Measurements from ENCODE around the gene PLA2R1. TPM values are rescaled to one million over a fixed set of nuclear protein-coding genes. Genes with fewer than 3 reads are reported as not detected.

PLA2R1 gene
- polyA plus RNA-seq, 3 donors: not detected

GRCh38 chr2:160085662-160086061 lies 23.2 kb upstream of the PLA2R1 start:
- no peaks in the 10 kb centered on the region for H3K79me2 ChIP-seq (ENCODE audit: insufficient read depth, low read length)
- H3K36me3 ChIP-seq (replicated peaks in 1 of 2; ENCODE audit: control insufficient read depth in 1 of 2, insufficient read depth in 2 of 2, low read length in 2 of 2): peaks cover 0 to 6% of the 10 kb centered on the region in 2 donors
- Mint-ChIP-seq H3K27ac (no peak overlapping the region), H3K27me3 (ENCODE audit: low read depth in 3 of 3) (no peaks in the 10 kb centered on the region), H3K36me3 (no peaks in the 10 kb centered on the region), H3K4me3 (no peak overlapping the region), H3K9me3 (peaks cover 40 to 72% (median 65%) of the 10 kb centered on the region in 7 donors), H3K4me1 (no peaks in the 10 kb centered on the region)
- H2AFZ ChIP-seq (ENCODE audit: insufficient read depth, low read depth, low read length, poor library complexity, severe bottlenecking): no peak overlapping the region
- WGBS (ENCODE audit: insufficient coverage): no CpG with 5 or more reads among the region's 3 CpGs
- intact Hi-C loops (cut with micrococcal nuclease): no loop called here
- no peak overlapping the region for H3K4me3 ChIP-seq (replicated peaks in 1 of 3; ENCODE audit: low read depth in 2 of 3, low read length in 3 of 3)
- TF ChIP-seq, protein P1, sequence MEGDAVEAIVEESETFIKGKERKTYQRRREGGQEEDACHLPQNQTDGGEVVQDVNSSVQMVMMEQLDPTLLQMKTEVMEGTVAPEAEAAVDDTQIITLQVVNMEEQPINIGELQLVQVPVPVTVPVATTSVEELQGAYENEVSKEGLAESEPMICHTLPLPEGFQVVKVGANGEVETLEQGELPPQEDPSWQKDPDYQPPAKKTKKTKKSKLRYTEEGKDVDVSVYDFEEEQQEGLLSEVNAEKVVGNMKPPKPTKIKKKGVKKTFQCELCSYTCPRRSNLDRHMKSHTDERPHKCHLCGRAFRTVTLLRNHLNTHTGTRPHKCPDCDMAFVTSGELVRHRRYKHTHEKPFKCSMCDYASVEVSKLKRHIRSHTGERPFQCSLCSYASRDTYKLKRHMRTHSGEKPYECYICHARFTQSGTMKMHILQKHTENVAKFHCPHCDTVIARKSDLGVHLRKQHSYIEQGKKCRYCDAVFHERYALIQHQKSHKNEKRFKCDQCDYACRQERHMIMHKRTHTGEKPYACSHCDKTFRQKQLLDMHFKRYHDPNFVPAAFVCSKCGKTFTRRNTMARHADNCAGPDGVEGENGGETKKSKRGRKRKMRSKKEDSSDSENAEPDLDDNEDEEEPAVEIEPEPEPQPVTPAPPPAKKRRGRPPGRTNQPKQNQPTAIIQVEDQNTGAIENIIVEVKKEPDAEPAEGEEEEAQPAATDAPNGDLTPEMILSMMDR (IDR thresholded peaks at IDR 0.05): peak; percentile 34
- no peak overlapping the region for H3K27ac ChIP-seq (ENCODE audit: low read depth in 1 of 2, low read length in 2 of 2)
- H3K4me1 ChIP-seq (ENCODE audit: control insufficient read depth in 1 of 2, insufficient read depth in 2 of 2, low read length in 2 of 2): no peaks in the 10 kb centered on the region
- H3K27me3 ChIP-seq (ENCODE audit: control insufficient read depth in 2 of 2, insufficient read depth in 2 of 2, low read length in 2 of 2): no peaks in the 10 kb centered on the region
- DNase-seq: no peak
- no peak overlapping the region for H3K9ac ChIP-seq (ENCODE audit: insufficient read depth, low read length, poor library complexity, severe bottlenecking)
- H3K9me3 ChIP-seq (replicated peaks in 1 of 2; ENCODE audit: control insufficient read depth in 1 of 2, insufficient read depth in 1 of 2, low read length in 2 of 2): peaks cover 64 to 67% of the 10 kb centered on the region in 2 donors
- H4K20me1 ChIP-seq (ENCODE audit: insufficient read depth, low read length): no peaks in the 10 kb centered on the region
- H3K4me2 ChIP-seq (replicated peaks; ENCODE audit: extremely low read depth, low read length, poor library complexity, severe bottlenecking): no peak overlapping the region

DNA sequence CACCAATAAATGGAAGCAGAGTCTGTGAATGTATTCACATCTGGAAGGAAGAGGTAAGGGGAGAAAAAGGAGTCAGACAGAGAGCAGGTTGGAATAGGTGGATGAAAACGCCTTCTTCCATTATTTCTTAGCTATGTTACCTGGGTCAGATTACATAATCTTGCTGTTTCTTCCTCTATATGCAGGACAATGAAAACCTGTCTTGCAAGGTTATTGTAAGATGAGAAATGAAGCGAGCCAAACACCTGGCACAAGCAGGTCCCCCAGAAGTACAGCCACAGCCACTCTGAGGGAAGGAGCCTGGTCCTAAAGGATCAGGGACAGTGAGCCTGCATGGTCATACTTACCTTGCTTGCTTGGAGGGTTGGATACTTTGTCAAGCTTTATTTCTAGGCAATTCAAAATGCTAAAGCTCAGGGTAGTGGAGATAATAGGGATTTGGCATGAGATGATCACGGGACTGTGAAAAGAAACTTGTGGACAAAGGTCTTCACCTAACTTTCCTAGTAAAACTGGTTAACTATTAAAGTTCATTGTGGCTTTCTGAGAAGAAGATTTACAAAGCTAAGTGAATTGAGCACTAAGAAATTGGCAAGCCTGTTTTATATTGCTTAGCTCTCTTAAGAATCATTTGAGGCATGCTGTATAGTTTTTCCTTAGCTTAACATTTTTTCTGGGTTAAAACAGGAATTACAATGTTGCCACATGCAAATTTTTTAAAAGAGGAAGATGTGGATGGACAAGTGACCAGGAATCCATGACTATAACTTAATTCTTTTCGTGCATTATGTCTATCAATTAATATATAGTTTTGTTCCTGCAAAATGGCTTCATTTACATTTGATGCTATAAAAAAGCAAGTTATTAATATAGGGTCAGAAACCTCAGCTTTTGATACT lies 15.7 kb upstream of the PLA2R1 start:
- Mint-ChIP-seq H3K4me1 (peaks cover 8% of the 10 kb centered on the region), H3K4me3 (no peak overlapping the region), H3K9me3 (peaks cover 5 to 22% (median 14%) of the 10 kb centered on the region in 7 donors), H3K27me3 (ENCODE audit: low read depth in 3 of 3) (no peaks in the 10 kb centered on the region), H3K27ac (no peak overlapping the region), H3K36me3 (no peaks in the 10 kb centered on the region)
- H3K27ac ChIP-seq (ENCODE audit: low read depth in 1 of 2, low read length in 2 of 2): no peak overlapping the region
- H3K4me2 ChIP-seq (replicated peaks; ENCODE audit: extremely low read depth, low read length, poor library complexity, severe bottlenecking): no peak overlapping the region
- H3K36me3 ChIP-seq (replicated peaks in 1 of 2; ENCODE audit: control insufficient read depth in 1 of 2, insufficient read depth in 2 of 2, low read length in 2 of 2): no peaks in the 10 kb centered on the region
- H3K27me3 ChIP-seq (ENCODE audit: control insufficient read depth in 2 of 2, insufficient read depth in 2 of 2, low read length in 2 of 2): no peaks in the 10 kb centered on the region
- H3K79me2 ChIP-seq (ENCODE audit: insufficient read depth, low read length): no peaks in the 10 kb centered on the region
- TF ChIP-seq, protein P1 (IDR thresholded peaks at IDR 0.05): no peak
- intact Hi-C loops (cut with micrococcal nuclease): no loop called here
- WGBS (ENCODE audit: insufficient coverage): 100% methylated on average over 1 of the region's 4 CpGs
- H3K4me3 ChIP-seq (replicated peaks in 1 of 3; ENCODE audit: low read depth in 2 of 3, low read length in 3 of 3): no peak overlapping the region
- H3K4me1 ChIP-seq (ENCODE audit: control insufficient read depth in 1 of 2, insufficient read depth in 2 of 2, low read length in 2 of 2): peaks cover 6 to 16% of the 10 kb centered on the region in 2 donors
- no peaks in the 10 kb centered on the region for H4K20me1 ChIP-seq (ENCODE audit: insufficient read depth, low read length)
- no peak overlapping the region for H3K9ac ChIP-seq (ENCODE audit: insufficient read depth, low read length, poor library complexity, severe bottlenecking)
- H2AFZ ChIP-seq (ENCODE audit: insufficient read depth, low read depth, low read length, poor library complexity, severe bottlenecking): no peak overlapping the region
- no peak for DNase-seq
- H3K9me3 ChIP-seq (replicated peaks in 1 of 2; ENCODE audit: control insufficient read depth in 1 of 2, insufficient read depth in 1 of 2, low read length in 2 of 2): peaks cover 10 to 13% of the 10 kb centered on the region in 2 donors

All from CD14-positive monocyte (primary cell).